Choroid plexus epithelial cell (primary cell): ENCODE measurements around the gene NRXN3.

Experiments used
- DNase-seq: peaks from one replicate; pipeline ENCODE4 v3.0.0-alpha.2; 2010; ENCODE audit warnings: low read depth
- H3K4me3 ChIP-seq: 2 replicates; pipeline ENCODE4 v1.5.1; 2011; ENCODE audit warnings: low read depth, mild to moderate bottlenecking, control low read depth, low read length, moderate library complexity
- CTCF ChIP-seq: conservative IDR thresholded peaks from 2 replicates; pipeline ENCODE4 v1.5.1; 2011; ENCODE audit warnings: low read depth, mild to moderate bottlenecking, control low read depth, inconsistent platforms, low read length, moderate library complexity

The NRXN3 gene

GRCh38 chr14:79421811-79422210 is 1251.6 kb downstream of the NRXN3 start:
- no peak overlapping the region for H3K4me3 ChIP-seq
- no peak for DNase-seq
- TF ChIP-seq CTCF, result no peak

GRCh38 chr14:79424462-79424861 is 1254.3 kb downstream of the NRXN3 start:
- peak; percentile 76 for DNase-seq
- no peak for TF ChIP-seq CTCF
- no peak overlapping the region for H3K4me3 ChIP-seq

- no peak overlapping the region for H3K4me3 ChIP-seq
- TF ChIP-seq CTCF, result no peak
- no peak for DNase-seq
These were observed 1256.1 kb downstream of the NRXN3 start for GRCh38 chr14:79426103-79426755.

- no peak for DNase-seq
- no peak overlapping the region for H3K4me3 ChIP-seq
- no peak for TF ChIP-seq CTCF
These were observed 1262.5 kb downstream of the NRXN3 start for GRCh38 chr14:79432640-79433039.

GRCh38 chr14:79436335-79436734 is 1266.2 kb downstream of the NRXN3 start:
- DNase-seq, result no peak
- H3K4me3 ChIP-seq, result no peak overlapping the region
- TF ChIP-seq CTCF, result no peak

GRCh38 chr14:79437951-79438350 is 1267.8 kb downstream of the NRXN3 start:
- no peak for TF ChIP-seq CTCF
- H3K4me3 ChIP-seq, result no peak overlapping the region
- no peak for DNase-seq

- DNase-seq, result no peak
- TF ChIP-seq CTCF, result no peak
- H3K4me3 ChIP-seq, result no peak overlapping the region
These were observed 1268.6 kb downstream of the NRXN3 start for GRCh38 chr14:79438696-79439342.
